Calu3 (cell line): ENCODE measurements around the gene MST1. TPM values are rescaled to one million over a fixed set of nuclear protein-coding genes. Genes with fewer than 3 reads are reported as not detected.
A peak's percentile ranks its signal among the peaks of the same experiment; 100 is the strongest.

Source experiments
- BruUV-seq: library from RNA; stranded (reverse); fragments of 400-500 nt; replicated peaks from 2 replicates; lab custom pipeline; 2021; lab: Mats Ljungman, UMichigan
- CTCF ChIA-PET: fragments of 300-600 bp; sonication (Branson Sonifier 250); formaldehyde crosslinking; loops from one replicate; lab custom pipeline; 2022; ENCODE audit warnings: antibody characterized with exemption; lab: Charles Lee
- DNase-seq: peaks from one replicate; pipeline ENCODE4 v3.0.0; 2022
- H3K27ac Mint-ChIP-seq: one replicate; pipeline ENCODE4 v1.8.0; 2022; ENCODE audit warnings: mixed read lengths; ENCODE audit not compliant: unreplicated experiment
- H3K27me3 Mint-ChIP-seq: one replicate; pipeline ENCODE4 v1.8.0; 2022; ENCODE audit warnings: mixed read lengths; ENCODE audit not compliant: unreplicated experiment
- H3K36me3 Mint-ChIP-seq: one replicate; pipeline ENCODE4 v1.8.0; 2022; ENCODE audit warnings: mild to moderate bottlenecking, moderate library complexity, mixed read lengths; ENCODE audit not compliant: insufficient read depth, unreplicated experiment
- H3K4me1 Mint-ChIP-seq: one replicate; pipeline ENCODE4 v1.8.0; 2022; ENCODE audit warnings: mild to moderate bottlenecking, low read depth, mixed read lengths; ENCODE audit not compliant: unreplicated experiment
- H3K4me3 Mint-ChIP-seq: one replicate; pipeline ENCODE4 v1.8.0; 2022; ENCODE audit warnings: mild to moderate bottlenecking, low read depth, moderate library complexity, mixed read lengths; ENCODE audit not compliant: unreplicated experiment
- H3K9me3 Mint-ChIP-seq: one replicate; pipeline ENCODE4 v1.8.0; 2022; ENCODE audit warnings: low read depth, mixed read lengths; ENCODE audit not compliant: unreplicated experiment
- CTCF ChIP-seq: fragments of 200-600 bp; IDR thresholded peaks from one replicate; pipeline ENCODE4 v1.8.0; 2022; ENCODE audit warnings: antibody characterized with exemption; ENCODE audit not compliant: unreplicated experiment
- intact Hi-C: fragments of 100-400 bp; cut with micrococcal nuclease; formaldehyde crosslinking; loops from one replicate; pipeline ENCODE4 v1.10.0; 2022; ENCODE audit not compliant: unreplicated experiment
- total RNA-seq: library from RNA; stranded (reverse); gene quantifications from 2 replicates; pipeline ENCODE4 v1.2.3, GENCODE V29; 2022

The MST1 gene
- total RNA-seq, 1 experiment from 2014 or later: 8.0 TPM

- Mint-ChIP-seq H3K27ac (peak within 1 kb of the TSS; percentile 52), H3K4me1 (peaks cover 13% of the 10 kb centered on the region), H3K36me3 (peaks cover 84% of the 10 kb centered on the region), H3K9me3 (peaks cover 2% of the 10 kb centered on the region), H3K27me3 (no peaks in the 10 kb centered on the region), H3K4me3 (peak within 1 kb of the TSS; percentile 46)
- DNase-seq: peak; percentile 88
- CTCF ChIA-PET: interaction anchor here (0.5 to 1.6 kb wide), 2 partner anchors 84 to 210 kb away, joined by 4 to 6 read pairs; partner anchors contain the start of gene INKA1
- intact Hi-C loops: no loop called here
- TF ChIP-seq CTCF: no peak
- BruUV-seq: no TSS peak
These were observed 30.1 kb upstream of the MST1 start, which contains the start of gene AMIGO3 for GRCh38 chr3:49719214-49719884. Gene AMIGO3, minus strand, starts transcription at chr3:49719684. Its CDS starts 219 bp downstream, at chr3:49719465.

- DNase-seq: no peak
- no peak for TF ChIP-seq CTCF
- Mint-ChIP-seq H3K27me3 (no peaks in the 10 kb centered on the region), H3K4me3 (peak overlapping the region; percentile 46), H3K27ac (peak overlapping the region; percentile 52), H3K36me3 (peaks cover 79% of the 10 kb centered on the region), H3K9me3 (peaks cover 2% of the 10 kb centered on the region), H3K4me1 (peaks cover 10% of the 10 kb centered on the region)
- BruUV-seq: no TSS peak
- CTCF ChIA-PET: no interaction called here
- intact Hi-C loops: no loop called here
These were observed 29.6 kb upstream of the MST1 start for GRCh38 chr3:49718858-49719213.

GRCh38 chr3:49717959-49718857 is 28.9 kb upstream of the MST1 start:
- no TSS peak for BruUV-seq
- DNase-seq: no peak
- intact Hi-C loops: no loop called here
- Mint-ChIP-seq H3K36me3 (peaks cover 73% of the 10 kb centered on the region), H3K27ac (peak overlapping the region; percentile 52), H3K27me3 (no peaks in the 10 kb centered on the region), H3K4me1 (peaks cover 10% of the 10 kb centered on the region), H3K9me3 (peaks cover 2% of the 10 kb centered on the region), H3K4me3 (peak overlapping the region; percentile 46)
- no peak for TF ChIP-seq CTCF
- CTCF ChIA-PET: no interaction called here

GRCh38 chr3:49717211-49717958 is 28.1 kb upstream of the MST1 start:
- CTCF ChIA-PET: no interaction called here
- TF ChIP-seq CTCF: no peak
- DNase-seq: no peak
- no peaks in the 10 kb centered on the region for H3K27me3 Mint-ChIP-seq
- no TSS peak for BruUV-seq
- peaks cover 65% of the 10 kb centered on the region for H3K36me3 Mint-ChIP-seq
- H3K27ac Mint-ChIP-seq: no peak overlapping the region
- intact Hi-C loops: no loop called here
- H3K9me3 Mint-ChIP-seq: peaks cover 2% of the 10 kb centered on the region
- peaks cover 10% of the 10 kb centered on the region for H3K4me1 Mint-ChIP-seq
- H3K4me3 Mint-ChIP-seq: no peak overlapping the region
